OCI-LY1 (cell line): Measurements from ENCODE around the gene MAP3K20.

Experiments used
- H2AFZ ChIP-seq: fragments of 200-600 bp; sonication (generic), shearing (Covaris generic); 2 replicates; pipeline ENCODE4 v1.6.0; 2014; ENCODE audit warnings: antibody characterized with exemption, mild to moderate bottlenecking, low read length
- H3F3A ChIP-seq: fragments of 200-600 bp; sonication (generic), shearing (Covaris generic); 2 replicates; pipeline ENCODE4 v1.6.0; 2014; ENCODE audit warnings: mild to moderate bottlenecking, antibody characterized with exemption, low read length, moderate library complexity; ENCODE audit not compliant: insufficient read depth
- H3K27ac ChIP-seq: fragments of 200-600 bp; sonication (generic); 2 replicates; pipeline ENCODE4 v1.5.1; 2014; ENCODE audit warnings: low read length, mixed run types, mild to moderate bottlenecking, low read depth; ENCODE audit not compliant: poor library complexity, severe bottlenecking
- H3K27me3 ChIP-seq: fragments of 200-600 bp; sonication (generic); 2 replicates; pipeline ENCODE4 v1.6.0; 2014; ENCODE audit warnings: antibody characterized with exemption, mild to moderate bottlenecking, low read length, moderate library complexity; ENCODE audit not compliant: insufficient read depth
- H3K36me3 ChIP-seq: fragments of 200-600 bp; sonication (generic); 2 replicates; pipeline ENCODE4 v1.6.1; 2014; ENCODE audit warnings: mild to moderate bottlenecking, antibody characterized with exemption, low read length, moderate library complexity, mixed read lengths; ENCODE audit not compliant: insufficient read depth
- H3K4me1 ChIP-seq: fragments of 200-600 bp; sonication (generic); 2 replicates; pipeline ENCODE4 v1.5.1; 2014; ENCODE audit warnings: mild to moderate bottlenecking, low read length, moderate library complexity; ENCODE audit not compliant: insufficient read depth, severe bottlenecking
- H3K4me2 ChIP-seq: fragments of 200-600 bp; sonication (generic), shearing (Covaris generic); 2 replicates; pipeline ENCODE4 v1.6.1; 2014; ENCODE audit warnings: low read length
- H3K4me3 ChIP-seq: fragments of 200-600 bp; sonication (generic); 2 replicates; pipeline ENCODE4 v1.5.1; 2014; ENCODE audit warnings: low read length, low read depth, mild to moderate bottlenecking, mixed read lengths; ENCODE audit not compliant: poor library complexity, severe bottlenecking
- H3K79me2 ChIP-seq: fragments of 200-600 bp; shearing (Covaris generic); 2 replicates; pipeline ENCODE4 v1.6.1; 2016; ENCODE audit warnings: mixed run types, low read length, mixed read lengths; ENCODE audit not compliant: insufficient read depth
- H3K9ac ChIP-seq: fragments of 200-600 bp; sonication (generic), shearing (Covaris generic); 2 replicates; pipeline ENCODE4 v1.6.1; 2014; ENCODE audit warnings: mild to moderate bottlenecking, low read length, mixed read lengths
- H3K9me2 ChIP-seq: fragments of 200-600 bp; sonication (generic), shearing (Covaris generic); 2 replicates; pipeline ENCODE4 v1.6.1; 2014; ENCODE audit warnings: low read depth, mild to moderate bottlenecking, low read length, mixed read lengths
- H3K9me3 ChIP-seq: fragments of 200-600 bp; shearing (Covaris generic); 2 replicates; pipeline ENCODE4 v1.6.1; 2014; ENCODE audit warnings: low read length, mixed read lengths
- H4K20me1 ChIP-seq: fragments of 200-600 bp; sonication (generic), shearing (Covaris generic); 2 replicates; pipeline ENCODE4 v1.6.0; 2016; ENCODE audit warnings: mild to moderate bottlenecking, low read length; ENCODE audit not compliant: insufficient read depth
- CTCF ChIP-seq: fragments of 200-600 bp; sonication (generic), shearing (Covaris generic); IDR thresholded peaks from 2 replicates; pipeline ENCODE4 v1.5.1; 2017; ENCODE audit warnings: mild to moderate bottlenecking, antibody characterized with exemption, low read length, moderate library complexity, mixed read lengths
- EZH2 ChIP-seq: fragments of 200-600 bp; sonication (generic), shearing (Covaris generic); IDR thresholded peaks from 2 replicates; pipeline ENCODE4 v1.8.0; 2017; ENCODE audit warnings: borderline replicate concordance, mixed run types, mild to moderate bottlenecking, antibody characterized with exemption, low read length, moderate library complexity, mixed read lengths

The MAP3K20 gene

GRCh38 chr2:173075781-173076580 is at the start of gene MAP3K20:
Gene MAP3K20, plus strand, starts transcription at chr2:173075846. Its CDS starts 15,186 bp downstream, at chr2:173091032.
- Histone ChIP-seq H3K27me3 (no peaks in the 10 kb centered on the region), H3K9me2 (no peaks in the 10 kb centered on the region), H3K79me2 (no peaks in the 10 kb centered on the region), H3F3A (no peaks in the 10 kb centered on the region), H3K4me2 (peak within 1 kb of the TSS; percentile 60), H3K36me3 (no peaks in the 10 kb centered on the region), H4K20me1 (no peaks in the 10 kb centered on the region), H3K4me1 (peaks cover 6% of the 10 kb centered on the region), H3K9me3 (no peaks in the 10 kb centered on the region), H3K4me3 (peak within 1 kb of the TSS; percentile 54), H3K27ac (no peak within 1 kb of the TSS), H2AFZ (no peak within 1 kb of the TSS), H3K9ac (peak within 1 kb of the TSS; percentile 19; the same call in 1 of the 2 replicates)
- TF ChIP-seq EZH2 (no peak), CTCF (no peak)

GRCh38 chr2:173026479-173026878 is 49.2 kb upstream of the MAP3K20 start:
- TF ChIP-seq CTCF (no peak), EZH2 (no peak)
- Histone ChIP-seq H4K20me1 (no peaks in the 10 kb centered on the region), H3K79me2 (no peaks in the 10 kb centered on the region), H3K9me2 (no peaks in the 10 kb centered on the region), H3K27ac (no peak overlapping the region), H3K4me1 (no peaks in the 10 kb centered on the region), H3K4me3 (no peak overlapping the region), H3F3A (no peaks in the 10 kb centered on the region), H3K9ac (no peak overlapping the region), H2AFZ (no peak overlapping the region), H3K27me3 (no peaks in the 10 kb centered on the region), H3K9me3 (no peaks in the 10 kb centered on the region), H3K4me2 (no peak overlapping the region), H3K36me3 (no peaks in the 10 kb centered on the region)

- no peak overlapping the region for H3K9ac ChIP-seq
- H2AFZ ChIP-seq, result no peak overlapping the region
- no peak overlapping the region for H3K4me2 ChIP-seq
- no peaks in the 10 kb centered on the region for H3K36me3 ChIP-seq
- H3K27me3 ChIP-seq, result no peaks in the 10 kb centered on the region
- TF ChIP-seq EZH2 (no peak), CTCF (peak; percentile 93)
- no peaks in the 10 kb centered on the region for H3F3A ChIP-seq
- H3K9me2 ChIP-seq, result no peaks in the 10 kb centered on the region
- H3K4me3 ChIP-seq, result no peak overlapping the region
- no peak overlapping the region for H3K27ac ChIP-seq
- H3K4me1 ChIP-seq, result no peaks in the 10 kb centered on the region
- no peaks in the 10 kb centered on the region for H4K20me1 ChIP-seq
- H3K9me3 ChIP-seq, result no peaks in the 10 kb centered on the region
- H3K79me2 ChIP-seq, result no peaks in the 10 kb centered on the region
These were observed 48.2 kb upstream of the MAP3K20 start for GRCh38 chr2:173027181-173028128.
